Panc1 (cell line): Measurements from ENCODE around the gene DIDO1. TPM values are rescaled to one million over a fixed set of nuclear protein-coding genes. Genes with fewer than 3 reads are reported as not detected.

Experiments
- ATAC-seq: fragments of 200-7000 bp; cut with Tn5 transposase; 2 replicates; pipeline ENCODE4 v1.9.1; 2020; ENCODE audit warnings: mild to moderate bottlenecking, moderate library complexity
- BruUV-seq: library from RNA; stranded (reverse); fragments of 400-500 nt; replicated peaks from 2 replicates; lab custom pipeline; 2021; lab: Mats Ljungman, UMichigan
- CTCF ChIA-PET: fragments of 300-600 bp; sonication (Branson Sonifier 250); formaldehyde crosslinking; loops from one replicate; lab custom pipeline; 2022; ENCODE audit warnings: antibody characterized with exemption; lab: Charles Lee
- POLR2A ChIA-PET: fragments of 300-600 bp; sonication (Branson Sonifier 250); formaldehyde crosslinking; loops from one replicate; lab custom pipeline; 2022; ENCODE audit warnings: antibody characterized with exemption; lab: Charles Lee
- DNase-seq: peaks from one replicate; pipeline ENCODE4 v3.0.0-alpha.2; 2010; ENCODE audit warnings: low read depth, low spot score
- H3K27ac ChIP-seq: 2 replicates; pipeline ENCODE4 v1.5.1; 2011; ENCODE audit warnings: mild to moderate bottlenecking, low read length, inconsistent platforms
- H3K27me3 ChIP-seq: fragments of 200-500 bp; sonication (Bioruptor generic); 2 replicates; pipeline ENCODE4 v1.6.0; 2014; ENCODE audit warnings: low read length, inconsistent platforms; ENCODE audit not compliant: control insufficient read depth, insufficient read depth
- H3K36me3 ChIP-seq: fragments of 200-500 bp; sonication (Bioruptor generic); 2 replicates; pipeline ENCODE4 v1.5.1; 2014; ENCODE audit warnings: inconsistent platforms, mild to moderate bottlenecking, low read length, moderate library complexity; ENCODE audit not compliant: control insufficient read depth, insufficient read depth
- H3K4me1 ChIP-seq: 2 replicates; pipeline ENCODE4 v1.5.1; 2011; ENCODE audit warnings: inconsistent platforms, mild to moderate bottlenecking, low read length, moderate library complexity; ENCODE audit not compliant: control insufficient read depth, insufficient read depth
- H3K4me3 ChIP-seq, 2 experiments: 2 replicates each; pipeline ENCODE4 v1.5.1; 2011 to 2012; ENCODE audit warnings: low read depth in 2 of 2, low read length in 2 of 2, mild to moderate bottlenecking in 2 of 2, inconsistent platforms in 1 of 2, moderate library complexity in 1 of 2
- H3K9me3 ChIP-seq: fragments of 200-500 bp; sonication (Bioruptor generic); 2 replicates; pipeline ENCODE4 v1.5.1; 2014; ENCODE audit warnings: low read depth, mild to moderate bottlenecking, inconsistent platforms, low read length, moderate library complexity; ENCODE audit not compliant: control insufficient read depth, insufficient read depth
- CTCF ChIP-seq: fragments of 450-650 bp; IDR thresholded peaks from 2 replicates; pipeline ENCODE4 v1.5.1; 2017; ENCODE audit warnings: mild to moderate bottlenecking
- POLR2AphosphoS5 ChIP-seq: IDR thresholded peaks from 2 replicates; pipeline ENCODE4 v1.6.1; 2012; ENCODE audit warnings: mild to moderate bottlenecking, low read depth, low read length, moderate library complexity
- REST ChIP-seq, 2 experiments: IDR thresholded peaks; 2 replicates each; pipeline ENCODE4 v1.6.1; 2011 to 2012; ENCODE audit warnings: low read depth in 2 of 2, control low read depth in 1 of 2, low read length in 1 of 2, mild to moderate bottlenecking in 1 of 2, moderate library complexity in 1 of 2; ENCODE audit not compliant: insufficient read depth in 1 of 2
- SIN3A ChIP-seq: IDR thresholded peaks from 2 replicates; pipeline ENCODE4 v1.6.1; 2012; ENCODE audit warnings: low read depth, mild to moderate bottlenecking, low read length, moderate library complexity, borderline replicate concordance; ENCODE audit not compliant: insufficient read depth
- TCF7L2 ChIP-seq: IDR thresholded peaks from 2 replicates; pipeline ENCODE4 v1.6.1; 2011; ENCODE audit warnings: mild to moderate bottlenecking, low read depth, low read length, inconsistent platforms
- in situ Hi-C: cut with HindIII; loops from 2 replicates; pipeline ENCODE4 v1.10.0; 2016; ENCODE audit warnings: low sequenced_read_pairs, low pct_unique_long_range_greater_than_20kb
- intact Hi-C: fragments of 100-400 bp; cut with micrococcal nuclease; formaldehyde crosslinking; loops from one replicate; pipeline ENCODE4 v1.10.0; 2022; ENCODE audit not compliant: unreplicated experiment
- total RNA-seq: library from RNA; stranded (reverse); gene quantifications from one replicate; pipeline ENCODE4 v1.2.1, GENCODE V29; 2021; ENCODE audit not compliant: unreplicated experiment

Gene DIDO1
- total RNA-seq, 1 experiment from 2014 or later, result 57.3 TPM

- Histone ChIP-seq H3K4me3 (no peak overlapping the region), H3K9me3 (no peaks in the 10 kb centered on the region), H3K27me3 (no peaks in the 10 kb centered on the region), H3K4me1 (no peaks in the 10 kb centered on the region), H3K27ac (no peak overlapping the region), H3K36me3 (no peaks in the 10 kb centered on the region)
- BruUV-seq, result no TSS peak
- in situ Hi-C loops, result no loop called here
- TF ChIP-seq SIN3A, result no peak
- TF ChIP-seq CTCF, result no peak
- TF ChIP-seq TCF7L2, result no peak
- TF ChIP-seq POLR2AphosphoS5, result no peak
- no peak for TF ChIP-seq REST (IDR thresholded peaks at IDR 0.05; ENCODE audit: insufficient read depth in 1 of 2, low read depth in 2 of 2, low read length in 1 of 2)
- POLR2A ChIA-PET, result no interaction called here
- CTCF ChIA-PET, result no interaction called here
- DNase-seq (no peak), ATAC-seq (no peak)
- intact Hi-C loops, result no loop called here
These were observed 40.8 kb upstream of the DIDO1 start for GRCh38 chr20:62967149-62967501.

GRCh38 chr20:62966212-62967148 is 40.2 kb upstream of the DIDO1 start:
- CTCF ChIA-PET, result interaction anchor here (0.6 kb wide), 1 partner anchor 257 kb away, joined by 3 read pairs; no protein-coding TSS in a partner anchor
- H3K4me3 ChIP-seq, result no peak overlapping the region
- in situ Hi-C loops, result no loop called here

More at GRCh38 chr20:62966212-62967148, 40.2 kb upstream of the DIDO1 start:
- Histone ChIP-seq H3K27me3 (no peaks in the 10 kb centered on the region), H3K4me1 (no peaks in the 10 kb centered on the region), H3K9me3 (no peaks in the 10 kb centered on the region), H3K36me3 (no peaks in the 10 kb centered on the region), H3K27ac (no peak overlapping the region)
- TF ChIP-seq POLR2AphosphoS5, result no peak
- no peak for TF ChIP-seq CTCF
- TF ChIP-seq REST (IDR thresholded peaks at IDR 0.05; ENCODE audit: insufficient read depth in 1 of 2, low read depth in 2 of 2, low read length in 1 of 2), result no peak
- no peak for TF ChIP-seq SIN3A
- TF ChIP-seq TCF7L2, result no peak
- ATAC-seq (no peak), DNase-seq (no peak)
- BruUV-seq, result no TSS peak
- POLR2A ChIA-PET, result no interaction called here
- intact Hi-C loops, result no loop called here
